GM21528 (cell line): ENCODE data around the gene RBM44.

Experiments used
- ATAC-seq: cut with Tn5 transposase; IDR thresholded peaks from one replicate; pipeline ENCODE4 v1.9.1; 2021; ENCODE audit warnings: mild to moderate bottlenecking, moderate library complexity; ENCODE audit not compliant: unreplicated experiment, low FRiP score

RBM44 gene

DNA sequence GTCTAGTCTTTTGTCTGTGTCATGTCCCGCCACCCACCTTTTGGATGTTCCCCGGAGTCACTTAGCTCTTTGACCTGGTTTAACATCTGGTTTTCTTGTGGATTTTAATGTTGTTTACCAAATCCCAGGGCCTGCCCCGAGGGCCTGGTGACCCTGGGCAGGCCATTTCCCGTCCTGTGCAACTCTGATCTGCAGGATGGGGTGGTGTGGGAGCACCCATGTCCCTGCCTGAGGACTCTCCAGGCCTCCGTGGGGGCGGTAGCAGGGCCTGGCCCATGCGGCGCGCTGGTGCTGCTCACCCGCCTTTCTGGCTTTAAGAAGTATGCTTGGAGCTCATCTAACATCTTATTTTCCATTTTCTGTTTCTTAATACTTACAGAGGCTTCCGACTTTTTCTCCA, 71.5 kb downstream of the RBM44 start:
- no peak for ATAC-seq

DNA sequence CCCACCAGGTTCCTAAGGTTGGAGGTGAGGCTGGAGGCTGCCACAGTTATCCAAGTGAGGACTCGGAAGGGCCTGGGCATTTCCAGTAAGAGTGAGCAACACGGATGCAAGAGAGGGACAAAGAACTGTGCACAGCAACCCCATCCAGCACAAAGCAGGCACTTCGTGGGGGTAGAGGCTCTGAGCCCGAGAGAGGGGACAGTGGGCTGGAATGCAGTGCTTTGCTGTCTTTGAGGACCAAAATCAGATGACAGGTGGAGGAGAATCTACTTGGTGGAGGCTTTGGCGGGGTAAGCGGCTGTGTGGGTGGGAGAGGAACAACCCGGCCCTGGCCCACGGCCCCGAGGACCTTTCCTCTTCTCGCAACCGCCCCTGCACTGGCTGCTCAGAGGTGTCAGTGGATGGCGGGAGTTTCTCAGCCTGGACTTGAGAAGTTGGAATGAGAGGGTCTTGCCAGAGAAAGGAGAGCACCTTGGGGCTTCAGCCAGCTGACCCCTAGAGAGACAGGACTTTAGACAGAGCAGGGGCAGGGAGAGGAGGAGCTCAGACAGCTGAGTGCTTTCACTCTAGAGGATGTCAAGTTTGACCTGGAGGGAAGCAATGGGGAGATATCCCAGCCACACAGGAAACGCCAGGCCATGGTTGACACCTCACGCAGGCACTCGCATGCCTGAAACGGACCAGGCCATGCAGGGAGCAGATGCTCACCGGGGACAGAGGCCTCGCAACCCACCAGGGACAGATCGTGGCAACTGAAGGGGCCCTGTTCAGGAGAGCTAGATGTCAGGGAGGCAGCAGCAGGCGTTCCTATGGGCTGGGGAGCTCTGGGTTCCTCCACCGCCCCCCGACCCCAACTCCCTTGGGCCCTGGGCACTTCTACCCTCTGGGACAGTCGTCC, 72.4 kb downstream of the RBM44 start:
- no peak for ATAC-seq

DNA sequence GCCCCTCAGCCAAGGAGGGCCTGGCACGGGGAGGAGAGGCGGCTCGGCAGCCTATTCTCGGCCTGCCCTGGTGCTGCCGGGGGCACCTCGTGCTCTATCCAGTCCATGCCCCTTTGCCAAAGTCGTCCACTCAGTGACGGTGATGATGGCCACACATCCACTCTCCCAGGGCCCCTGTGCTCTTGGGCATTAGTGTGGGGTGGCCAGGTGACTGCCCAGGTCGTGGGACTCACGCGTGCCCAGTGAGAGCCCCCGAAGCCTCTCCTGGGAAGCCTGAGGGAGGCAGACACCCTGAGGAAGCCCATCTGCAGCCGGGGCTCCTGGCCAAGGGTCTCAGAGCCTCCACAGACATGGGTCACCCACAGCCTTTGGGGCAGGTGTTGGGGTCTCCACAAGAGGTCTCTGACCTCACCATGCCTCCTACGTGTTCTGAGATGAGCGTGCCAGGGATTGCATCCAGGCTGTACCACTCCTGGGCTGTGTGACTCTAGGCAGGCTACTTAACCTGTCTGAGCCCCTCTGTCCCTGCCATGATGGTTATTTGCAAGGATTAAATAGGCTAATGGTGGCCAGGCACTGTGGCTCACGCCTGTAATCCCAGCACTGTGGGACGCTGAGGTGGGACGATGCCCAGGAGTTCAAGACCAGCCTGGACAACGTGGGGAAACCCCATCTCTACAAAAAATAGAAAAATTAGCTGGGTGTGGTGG, 73.8 kb downstream of the RBM44 start:
- ATAC-seq, result no peak

DNA sequence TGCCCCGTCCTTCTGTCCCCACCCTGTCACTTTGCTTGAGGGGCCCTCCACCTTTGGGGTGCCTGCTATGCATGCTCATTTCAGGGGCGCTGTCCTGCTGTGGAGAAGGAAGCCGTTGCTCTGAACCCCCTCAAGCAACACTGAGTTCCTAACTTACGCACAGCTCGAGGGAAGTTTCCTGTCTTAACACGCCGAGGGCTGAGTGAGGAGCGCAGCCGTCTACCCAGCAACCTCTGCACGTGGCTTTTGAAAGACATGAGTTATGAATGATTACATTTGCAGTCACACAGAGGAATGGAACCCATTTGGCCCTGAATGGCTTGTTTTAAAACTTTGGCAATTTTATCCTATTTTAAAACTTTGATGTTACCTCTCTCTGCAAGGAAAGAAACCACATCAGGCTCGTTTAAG, 74.8 kb downstream of the RBM44 start:
- no peak for ATAC-seq

DNA sequence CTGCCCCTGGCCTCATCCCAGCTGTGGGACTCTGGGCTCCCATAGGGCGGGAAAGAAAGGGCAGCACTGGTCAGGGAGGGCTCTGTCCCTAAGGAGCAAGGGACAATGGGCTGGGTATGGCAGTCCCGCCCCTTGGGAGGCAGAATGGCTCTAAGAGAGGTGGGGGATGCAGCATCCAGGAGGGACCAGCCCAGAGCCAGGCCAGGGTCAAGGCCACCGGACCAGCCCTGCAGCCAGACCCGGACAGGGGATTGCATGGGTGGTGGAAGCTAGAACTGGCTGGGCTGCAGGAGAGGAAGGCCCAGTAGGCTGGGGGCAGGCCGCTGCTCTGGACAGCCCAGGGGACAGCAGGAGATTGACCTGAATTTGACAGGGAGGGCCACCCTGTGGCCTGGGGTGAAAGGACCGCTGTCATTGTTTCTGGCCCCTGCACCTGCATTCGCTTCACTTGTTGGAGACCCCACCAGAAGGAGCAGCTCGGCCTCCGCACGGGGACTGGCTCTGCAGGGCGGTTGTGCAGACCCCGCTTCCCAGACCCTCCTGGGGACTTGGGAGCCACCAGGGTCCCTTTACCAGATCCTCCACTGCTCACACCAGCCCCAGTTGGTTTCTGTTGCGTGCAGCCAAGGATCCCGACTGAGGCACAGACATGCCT, 75.4 kb downstream of the RBM44 start:
- ATAC-seq, result no peak

DNA sequence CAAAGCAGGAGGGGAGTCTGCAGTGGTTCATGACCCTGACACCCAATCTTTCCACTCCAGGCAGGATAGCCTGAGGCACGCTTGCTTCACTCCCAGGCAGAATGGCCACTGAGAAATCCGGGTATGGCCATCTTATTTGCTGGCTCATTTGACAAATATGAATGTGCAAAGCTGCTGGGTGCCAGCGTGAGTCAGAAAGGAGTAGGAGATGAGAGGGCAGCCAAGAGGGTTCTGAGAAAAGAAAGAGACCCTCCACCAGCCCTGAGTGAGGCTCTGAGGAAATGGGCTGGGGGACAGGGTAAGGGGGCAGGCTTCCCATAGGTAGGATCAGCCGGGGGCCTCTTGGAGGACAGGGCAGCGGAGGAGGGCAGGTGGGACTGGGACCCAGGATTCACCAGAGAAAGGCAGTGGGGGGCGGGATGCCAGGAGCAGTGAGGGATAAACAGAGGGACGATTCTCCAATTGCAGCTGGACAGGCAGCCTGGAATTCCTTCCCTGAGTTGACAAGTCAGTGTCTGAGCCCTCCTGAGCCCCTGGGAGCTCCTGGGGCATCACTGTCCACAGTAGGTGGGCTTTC, 76.1 kb downstream of the RBM44 start:
- ATAC-seq, result no peak

DNA sequence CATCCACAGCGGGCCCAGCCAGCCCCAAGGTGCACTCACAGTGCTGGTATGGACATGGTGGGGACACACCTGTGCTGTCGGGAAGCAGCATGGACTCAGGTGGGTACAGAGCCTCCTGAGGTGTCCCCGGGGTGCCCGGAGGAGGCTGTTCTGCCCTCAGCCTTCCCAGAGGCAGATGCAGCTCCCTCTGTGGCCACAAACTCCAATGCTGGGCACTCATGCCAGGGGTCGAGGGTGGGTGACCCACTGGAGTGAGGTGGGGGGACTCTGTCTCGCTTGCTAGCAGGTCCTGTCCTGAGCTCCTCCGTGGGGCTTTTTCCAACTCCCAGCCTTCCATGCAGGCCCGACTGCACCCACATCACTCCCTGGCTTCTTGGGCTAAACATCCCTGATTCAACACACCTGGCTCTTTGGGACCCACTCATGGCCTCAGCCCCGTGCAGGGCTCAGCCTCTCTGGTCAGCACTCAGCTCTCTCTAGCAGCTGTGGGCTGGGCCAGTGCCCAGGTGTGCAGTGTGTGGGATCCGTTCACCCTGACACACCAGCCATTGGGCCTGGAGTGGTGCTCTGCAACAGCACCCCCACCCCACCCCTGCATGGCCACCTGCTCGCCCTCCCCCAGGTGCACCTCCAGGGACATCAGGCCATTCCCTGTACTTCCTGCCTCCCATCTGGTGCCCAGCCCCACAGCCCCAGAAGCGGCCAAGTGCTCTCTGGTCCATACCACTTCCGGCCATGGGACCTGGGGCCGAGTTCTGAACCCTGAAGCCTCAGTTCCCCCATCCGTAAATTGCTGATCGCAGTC, 76.9 kb downstream of the RBM44 start:
- ATAC-seq, result no peak

DNA sequence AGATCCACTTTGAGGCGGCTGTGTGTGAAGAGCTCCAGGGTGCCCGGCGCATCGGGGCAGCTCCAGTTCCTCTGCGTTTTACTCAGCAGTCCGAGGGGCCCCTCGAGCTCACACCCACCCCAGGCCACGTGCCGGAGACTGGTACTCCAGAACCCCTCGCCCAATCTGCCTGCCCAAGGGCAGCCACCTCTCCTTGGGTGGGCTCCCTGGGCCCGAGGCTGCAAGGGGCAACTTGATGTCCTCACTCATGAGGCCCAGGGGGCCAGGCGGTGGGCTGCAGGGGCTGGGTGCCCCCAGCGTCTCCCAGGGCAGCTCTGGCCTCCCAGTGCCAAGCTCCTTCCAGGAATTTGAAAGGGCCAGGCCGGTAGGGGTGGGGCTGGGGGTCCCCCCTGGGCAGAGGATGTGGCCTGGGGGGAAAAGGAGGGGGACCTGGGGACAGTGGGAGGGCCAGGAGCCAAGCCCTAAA, 77.5 kb downstream of the RBM44 start:
- ATAC-seq, result no peak

DNA sequence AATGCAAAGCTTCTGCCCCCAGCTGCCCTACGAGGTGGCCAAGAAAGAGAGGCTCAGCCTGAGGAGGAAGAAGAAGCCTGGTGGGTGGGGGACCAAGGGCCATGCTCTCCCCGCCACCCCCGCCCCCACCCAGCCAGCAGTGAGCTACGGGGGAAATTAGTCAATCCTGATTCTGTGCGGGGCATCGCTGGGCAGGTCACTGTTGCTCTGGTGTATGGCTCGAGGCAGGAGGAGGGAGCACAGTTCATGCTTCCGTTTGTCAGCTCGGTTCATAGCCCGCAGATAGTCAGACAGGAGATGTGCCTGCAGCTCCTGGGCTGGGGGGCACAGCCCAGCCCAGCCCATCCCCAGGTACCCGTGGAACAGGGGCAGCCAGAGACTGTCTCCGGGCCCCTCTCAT, 78.0 kb downstream of the RBM44 start:
- ATAC-seq, result no peak

DNA sequence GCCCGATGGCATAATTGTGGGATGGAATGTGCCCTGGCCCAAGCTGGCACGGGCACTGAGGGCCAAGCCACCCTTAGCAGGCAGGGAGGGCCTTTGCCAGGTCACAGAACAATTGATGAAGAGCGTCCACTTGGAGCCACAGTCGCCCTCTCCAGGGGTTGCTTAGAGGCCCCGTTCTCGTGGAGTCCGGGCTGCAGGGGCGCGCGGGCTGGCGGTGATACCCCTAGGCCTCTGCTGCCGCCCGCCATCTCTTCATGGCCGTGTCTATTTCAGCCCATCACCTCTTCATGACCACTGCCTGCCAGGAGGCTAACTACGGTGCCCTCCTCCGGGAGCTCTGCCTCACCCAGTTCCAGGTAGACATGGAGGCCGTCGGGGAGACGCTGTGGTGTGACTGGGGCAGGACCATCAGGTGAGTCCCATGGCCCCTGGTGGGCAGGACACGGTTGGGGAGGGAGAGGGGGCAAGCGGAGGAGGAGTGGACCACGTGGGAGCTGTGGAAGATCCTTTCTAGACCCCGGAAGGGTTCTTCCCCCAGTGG, 78.4 kb downstream of the RBM44 start:
- ATAC-seq, result no peak

DNA sequence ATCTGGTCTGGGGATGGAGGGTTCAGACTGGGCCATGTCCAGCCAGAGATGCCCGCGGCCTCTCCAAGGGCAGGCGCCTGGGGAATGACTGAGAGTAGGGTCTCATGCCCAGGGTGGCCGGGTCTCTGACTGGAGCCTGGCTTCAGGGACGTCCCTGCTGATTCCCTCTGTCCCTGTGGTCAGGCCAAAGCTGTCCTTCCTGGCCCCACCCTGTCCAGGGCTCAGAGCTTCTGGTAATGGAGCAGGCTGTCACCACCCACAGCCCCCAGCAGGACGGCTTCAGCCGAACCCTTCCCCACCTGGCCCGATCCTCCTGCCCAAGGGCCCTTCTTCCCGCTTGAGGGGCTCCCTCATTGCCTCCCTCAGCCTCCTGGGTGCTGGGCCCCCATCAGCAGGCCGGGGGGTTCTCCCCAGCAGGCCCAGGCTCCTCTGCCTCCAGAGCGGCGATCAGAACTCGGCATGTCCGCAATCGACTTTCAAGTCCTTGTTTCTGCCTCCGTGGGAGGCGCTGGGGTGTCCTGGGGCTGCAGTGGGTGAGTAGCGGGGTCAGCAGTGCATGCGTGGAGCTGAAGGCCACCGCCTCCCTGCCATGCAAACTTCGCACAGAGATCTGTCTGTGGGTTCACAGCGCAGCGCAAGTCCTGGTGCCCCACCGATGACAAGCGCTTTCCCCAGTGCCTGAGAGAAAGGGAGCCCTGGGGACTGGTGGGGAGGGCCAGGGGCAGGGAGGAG, 79.2 kb downstream of the RBM44 start:
- no peak for ATAC-seq

DNA sequence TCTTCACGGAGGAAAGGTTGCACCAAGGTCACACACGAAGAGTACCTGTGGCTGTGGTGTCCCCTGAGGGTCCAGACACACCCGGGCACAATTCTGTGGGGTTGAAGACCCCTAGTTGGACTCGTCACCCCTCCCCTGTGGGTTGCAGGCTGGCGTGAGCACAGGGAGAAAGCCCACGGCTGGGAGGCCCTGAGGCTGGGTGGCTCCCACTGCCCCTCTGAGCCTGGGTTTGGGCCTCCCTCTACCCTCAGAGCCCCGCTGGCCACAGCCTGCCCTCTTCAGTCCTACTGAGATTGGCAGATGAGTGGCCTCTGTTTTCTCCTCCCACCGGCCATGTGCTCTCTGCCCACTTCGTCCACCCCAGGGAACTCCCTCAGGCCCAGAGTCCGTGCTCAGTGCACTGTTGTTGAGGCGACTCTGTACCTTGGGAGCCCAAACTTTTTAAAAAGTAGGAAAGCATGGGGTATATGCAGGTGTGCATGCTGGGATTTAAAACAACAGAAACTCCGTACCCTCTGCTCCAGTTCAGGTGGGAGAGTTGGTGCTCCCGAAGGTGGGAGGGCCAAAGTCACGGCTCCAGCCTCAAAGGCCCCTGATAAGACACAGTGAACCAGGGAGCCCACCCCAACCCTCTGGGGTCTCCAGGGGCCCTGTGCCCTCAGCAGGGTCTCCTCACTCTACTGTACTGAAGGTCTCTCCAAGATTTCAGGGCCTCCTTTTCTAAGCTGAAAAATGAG, 79.9 kb downstream of the RBM44 start:
- no peak for ATAC-seq

DNA sequence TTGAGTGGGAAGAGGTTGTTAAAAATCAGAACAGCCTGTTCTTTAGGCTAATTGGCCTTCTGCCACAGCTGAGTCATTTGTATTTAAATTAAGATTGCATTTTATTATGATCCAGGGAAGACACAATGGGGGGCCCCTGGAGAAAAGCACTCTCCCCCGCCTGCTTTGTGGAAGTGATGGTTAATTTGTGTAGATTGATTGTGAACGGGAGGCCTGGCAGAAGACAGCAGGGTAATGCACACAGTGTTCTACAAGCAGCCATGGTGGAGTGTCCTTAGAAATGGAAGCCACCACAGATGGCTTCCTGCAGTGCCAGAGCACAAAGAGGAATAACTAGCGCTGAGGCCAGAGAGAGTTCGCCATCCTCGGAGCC, 80.5 kb downstream of the RBM44 start:
- no peak for ATAC-seq

DNA sequence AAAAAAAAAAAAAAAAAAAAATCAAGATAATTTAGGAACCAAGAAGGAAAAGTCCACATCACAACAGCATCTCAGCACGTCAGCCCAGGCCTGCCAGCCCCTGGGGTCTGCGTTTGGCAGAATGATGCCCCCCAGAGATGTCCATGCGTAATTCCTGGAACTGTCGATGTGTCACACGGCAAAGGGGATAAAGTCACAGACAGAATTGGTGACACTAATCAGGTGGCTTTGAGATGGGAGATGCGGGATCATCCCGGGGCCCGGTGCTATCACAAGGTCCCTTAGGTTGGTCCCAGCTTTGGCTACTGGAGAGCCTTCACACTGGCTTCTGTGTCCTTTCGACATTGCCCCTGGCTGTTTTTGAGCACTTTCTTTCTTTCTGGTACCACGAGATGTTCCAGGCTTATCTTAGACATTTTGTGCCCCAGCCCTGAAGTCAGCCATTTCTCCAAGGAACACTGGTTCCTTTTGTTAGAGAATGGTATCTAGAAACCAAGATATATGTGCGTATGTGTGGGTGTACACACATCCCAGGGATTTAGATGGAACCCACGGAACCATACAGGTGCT, 81.5 kb downstream of the RBM44 start:
- no peak for ATAC-seq

DNA sequence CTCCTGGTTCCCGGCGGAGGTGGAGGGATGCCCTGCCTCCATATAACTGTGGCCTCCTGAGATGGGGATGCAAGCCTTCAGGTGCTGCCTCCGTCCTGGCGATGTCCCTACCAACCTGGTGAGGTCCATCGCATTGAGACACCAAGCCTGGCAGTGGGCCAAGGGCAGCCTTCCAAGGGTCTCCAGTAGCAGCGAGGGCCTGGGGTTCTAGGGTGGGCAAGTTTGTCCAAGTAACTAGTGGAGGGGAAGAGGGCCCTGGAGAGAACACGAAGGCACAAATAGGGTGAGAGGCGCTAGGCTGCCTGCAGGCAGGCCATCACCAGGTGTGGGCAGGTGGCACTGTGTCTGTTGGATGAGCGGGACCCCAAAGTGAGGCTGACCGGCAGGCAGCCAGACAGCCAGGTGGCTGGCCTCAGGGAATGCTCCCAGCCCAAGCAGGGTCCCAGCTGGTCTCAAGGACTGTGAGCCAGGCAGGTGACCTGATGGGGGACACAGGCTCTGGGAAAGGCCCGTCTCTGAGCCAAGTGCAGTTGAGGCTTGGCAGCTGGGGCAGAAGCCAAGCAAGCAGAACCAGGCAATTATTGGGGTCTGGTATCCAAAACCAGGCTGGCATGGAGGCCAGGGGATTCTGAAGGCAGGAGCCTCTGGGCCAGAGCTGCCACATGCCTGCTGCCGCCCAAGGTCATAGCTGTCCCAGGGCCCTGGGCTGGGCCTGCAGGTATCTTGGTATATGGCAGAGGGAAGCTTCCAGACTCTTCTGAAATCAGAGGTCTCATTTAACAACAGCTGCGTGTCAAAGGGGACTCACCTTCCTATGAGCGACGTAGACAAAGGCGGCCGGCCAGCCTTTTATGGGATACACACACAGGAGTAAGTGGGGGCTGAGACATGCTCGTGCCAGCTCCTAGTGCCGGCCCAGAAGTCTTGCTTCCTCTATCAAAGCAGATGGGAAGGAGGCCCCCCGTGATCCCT, 84.2 kb downstream of the RBM44 start:
- no peak for ATAC-seq

DNA sequence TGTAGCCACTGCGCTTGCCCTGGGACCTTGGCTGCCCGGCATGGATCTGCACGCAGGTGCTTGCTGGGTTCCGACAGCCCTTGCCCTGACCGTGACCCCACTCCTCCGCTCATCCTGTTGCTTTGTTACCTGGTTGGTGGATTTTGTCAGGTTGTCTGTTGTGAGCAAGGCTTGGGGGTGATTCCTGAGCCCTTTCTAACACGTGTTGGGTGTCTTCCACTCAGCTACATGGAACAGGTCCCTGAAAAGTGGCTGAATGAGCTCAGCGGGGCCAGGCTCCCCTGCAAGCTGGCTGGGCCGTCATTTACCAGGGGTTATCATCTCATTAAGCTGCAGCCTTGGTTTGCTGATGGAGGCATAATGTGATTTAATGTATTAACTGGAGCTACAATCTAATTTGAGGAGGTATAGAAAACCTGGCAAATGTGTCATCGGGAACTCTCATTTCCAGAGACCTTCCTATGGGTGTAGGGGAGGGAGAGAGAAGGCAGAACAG, 85.4 kb downstream of the RBM44 start:
- ATAC-seq, result no peak

DNA sequence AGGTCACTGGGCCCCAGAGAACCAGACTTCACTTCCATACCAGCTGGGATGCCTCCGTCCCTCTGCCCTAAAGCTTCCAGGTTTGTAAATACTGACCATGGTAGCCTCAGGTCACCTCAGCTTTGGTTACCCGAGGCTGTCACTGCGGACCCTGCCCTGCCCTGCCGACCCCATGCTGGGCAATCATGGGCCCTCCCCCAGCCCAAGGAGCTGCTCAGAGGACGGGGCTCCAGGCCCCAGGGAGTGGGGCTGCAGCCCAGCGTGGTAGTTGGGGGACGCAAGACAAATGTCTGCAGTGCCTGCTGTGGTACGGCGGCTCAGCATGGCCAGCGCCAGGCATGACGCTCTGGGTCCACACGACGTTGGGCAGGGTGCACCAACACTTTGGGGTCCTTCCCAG, 86.1 kb downstream of the RBM44 start:
- ATAC-seq, result no peak
